MCF 10A (cell line): ENCODE measurements around the gene LELP1. TPM values are rescaled to one million over a fixed set of nuclear protein-coding genes. Genes with fewer than 3 reads are reported as not detected.

Experiments used
- BruUV-seq: library from RNA; stranded (reverse); fragments of 400-500 nt; replicated peaks from 2 replicates; lab custom pipeline; 2021; lab: Mats Ljungman, UMichigan
- CTCF ChIA-PET: fragments of 300-600 bp; sonication (Branson Sonifier 250); formaldehyde crosslinking; extraction: SDS; loops from one replicate; lab custom pipeline; 2021; ENCODE audit warnings: antibody characterized with exemption, inconsistent platforms; lab: Yijun Ruan, JAX
- POLR2A ChIA-PET: fragments of 300-600, 350-650 bp; sonication (Branson Sonifier 250); formaldehyde crosslinking; extraction: SDS; loops from one replicate; lab custom pipeline; 2020; ENCODE audit warnings: antibody characterized with exemption, inconsistent platforms; lab: Yijun Ruan, JAX
- DNase-seq: peaks from one replicate; pipeline ENCODE4 v3.0.0-alpha.2; 2018; ENCODE audit not compliant: unreplicated experiment
- H3K27ac Mint-ChIP-seq: one replicate; pipeline ENCODE4 v1.8.0; 2022; ENCODE audit warnings: mild to moderate bottlenecking, low read depth, mixed read lengths; ENCODE audit not compliant: unreplicated experiment
- H3K27me3 Mint-ChIP-seq: one replicate; pipeline ENCODE4 v1.8.0; 2022; ENCODE audit warnings: mixed read lengths; ENCODE audit not compliant: insufficient read depth, unreplicated experiment
- H3K36me3 Mint-ChIP-seq: one replicate; pipeline ENCODE4 v1.8.0; 2022; ENCODE audit warnings: mild to moderate bottlenecking, moderate library complexity, mixed read lengths; ENCODE audit not compliant: insufficient read depth, unreplicated experiment
- H3K4me1 Mint-ChIP-seq: one replicate; pipeline ENCODE4 v1.8.0; 2022; ENCODE audit warnings: mixed read lengths; ENCODE audit not compliant: insufficient read depth, unreplicated experiment
- H3K4me3 Mint-ChIP-seq: one replicate; pipeline ENCODE4 v1.8.0; 2022; ENCODE audit warnings: mild to moderate bottlenecking, moderate library complexity, mixed read lengths; ENCODE audit not compliant: unreplicated experiment
- H3K9me3 Mint-ChIP-seq: one replicate; pipeline ENCODE4 v1.8.0; 2022; ENCODE audit warnings: mixed read lengths; ENCODE audit not compliant: unreplicated experiment
- CTCF ChIP-seq: fragments of 200-600 bp; IDR thresholded peaks from one replicate; pipeline ENCODE4 v1.8.0; 2022; ENCODE audit warnings: antibody characterized with exemption, mild to moderate bottlenecking; ENCODE audit not compliant: unreplicated experiment
- intact Hi-C: fragments of 100-400 bp; cut with micrococcal nuclease; formaldehyde crosslinking; loops from 2 replicates; pipeline ENCODE4 v1.14.1; 2022
- total RNA-seq: library from RNA; stranded (reverse); gene quantifications from 2 replicates; pipeline ENCODE4 v1.2.3, GENCODE V29; 2022

The LELP1 gene
- total RNA-seq, 1 experiment from 2014 or later, result not detected

GRCh38 chr1:153253693-153254092 lies 50.5 kb downstream of the LELP1 start:
- CTCF ChIA-PET, result interaction anchor here (0.5 to 1.8 kb wide), 5 partner anchors 15 to 600 kb away, joined by 3 to 5 read pairs (median 4); no protein-coding TSS in a partner anchor
- intact Hi-C loops, result no loop called here

More at GRCh38 chr1:153253693-153254092, 50.5 kb downstream of the LELP1 start:
- no peaks in the 10 kb centered on the region for H3K9me3 Mint-ChIP-seq
- no peaks in the 10 kb centered on the region for H3K4me1 Mint-ChIP-seq
- H3K36me3 Mint-ChIP-seq, result no peaks in the 10 kb centered on the region
- POLR2A ChIA-PET, result interaction anchor here (1.1 to 1.3 kb wide), 2 partner anchors 9 to 11 kb away, joined by 3 to 4 read pairs; no protein-coding TSS in a partner anchor
- no peak overlapping the region for H3K27ac Mint-ChIP-seq
- TF ChIP-seq CTCF, result no peak
- peaks cover 43% of the 10 kb centered on the region for H3K27me3 Mint-ChIP-seq
- H3K4me3 Mint-ChIP-seq, result no peak overlapping the region
- BruUV-seq, result no TSS peak
- no peak for DNase-seq

Other genes with a start within 250 kb of the LELP1 start
- not detected in 2 replicates for gene SPRR4, start 232.8 kb upstream of the LELP1 start, total RNA-seq
- not detected in 2 replicates for gene SPRR1A, start 219.3 kb upstream of the LELP1 start, total RNA-seq
- gene SPRR3, start 201.7 kb upstream of the LELP1 start, total RNA-seq, result not detected in 2 replicates
- 3.5 and 4.0 TPM in 2 replicates for gene SPRR1B, start 172.2 kb upstream of the LELP1 start, total RNA-seq
- 430 and 1,071 TPM in 2 replicates for gene SPRR2D, start 162.3 kb upstream of the LELP1 start, total RNA-seq
- gene SPRR2A, start 145.9 kb upstream of the LELP1 start, total RNA-seq, result 7.0 and 15.0 TPM in 2 replicates
- not detected in 2 replicates for gene SPRR2B, start 131.8 kb upstream of the LELP1 start, total RNA-seq
- gene SPRR2E, start 108.9 kb upstream of the LELP1 start, total RNA-seq, result not detected in 2 replicates
- gene SPRR2F, start 89.9 kb upstream of the LELP1 start, total RNA-seq, result not detected in 2 replicates
- gene SPRR2G, start 52.5 kb upstream of the LELP1 start, total RNA-seq, result not detected in 2 replicates
- gene PRR9, start 14.2 kb downstream of the LELP1 start, total RNA-seq, result not detected in 2 replicates
- gene LORICRIN, start 56.3 kb downstream of the LELP1 start, total RNA-seq, result not detected in 2 replicates
- not detected in 2 replicates for gene PGLYRP3, start 109.5 kb downstream of the LELP1 start, total RNA-seq
- not detected in 2 replicates for gene PGLYRP4, start 145.4 kb downstream of the LELP1 start, total RNA-seq
- 86.4 and 126 TPM in 2 replicates for gene S100A9, start 154.4 kb downstream of the LELP1 start, total RNA-seq
- gene S100A12, start 172.2 kb downstream of the LELP1 start, total RNA-seq, result not detected in 2 replicates
- 46.9 and 80.4 TPM in 2 replicates for gene S100A8, start 187.6 kb downstream of the LELP1 start, total RNA-seq
- not detected in 2 replicates for gene S100A7A, start 213.1 kb downstream of the LELP1 start, total RNA-seq